A549 treated with DMSO at 1 μM for 4 hours (cell line): ENCODE results near the gene DGKG. TPM values are rescaled to one million over a fixed set of nuclear protein-coding genes. Genes with fewer than 3 reads are reported as not detected.

ENCODE experiments used
- total RNA-seq: library from RNA; stranded (reverse); fragments of 200-300 nt; extraction: Qiagen RNA extraction; gene quantifications from 5 replicates; pipeline ENCODE4 v1.2.3, GENCODE V29; 2022; ENCODE audit warnings: low read depth

The DGKG gene
- total RNA-seq, result 9.0 to 15.4 TPM (median 10.1 TPM) in 5 replicates

DNA sequence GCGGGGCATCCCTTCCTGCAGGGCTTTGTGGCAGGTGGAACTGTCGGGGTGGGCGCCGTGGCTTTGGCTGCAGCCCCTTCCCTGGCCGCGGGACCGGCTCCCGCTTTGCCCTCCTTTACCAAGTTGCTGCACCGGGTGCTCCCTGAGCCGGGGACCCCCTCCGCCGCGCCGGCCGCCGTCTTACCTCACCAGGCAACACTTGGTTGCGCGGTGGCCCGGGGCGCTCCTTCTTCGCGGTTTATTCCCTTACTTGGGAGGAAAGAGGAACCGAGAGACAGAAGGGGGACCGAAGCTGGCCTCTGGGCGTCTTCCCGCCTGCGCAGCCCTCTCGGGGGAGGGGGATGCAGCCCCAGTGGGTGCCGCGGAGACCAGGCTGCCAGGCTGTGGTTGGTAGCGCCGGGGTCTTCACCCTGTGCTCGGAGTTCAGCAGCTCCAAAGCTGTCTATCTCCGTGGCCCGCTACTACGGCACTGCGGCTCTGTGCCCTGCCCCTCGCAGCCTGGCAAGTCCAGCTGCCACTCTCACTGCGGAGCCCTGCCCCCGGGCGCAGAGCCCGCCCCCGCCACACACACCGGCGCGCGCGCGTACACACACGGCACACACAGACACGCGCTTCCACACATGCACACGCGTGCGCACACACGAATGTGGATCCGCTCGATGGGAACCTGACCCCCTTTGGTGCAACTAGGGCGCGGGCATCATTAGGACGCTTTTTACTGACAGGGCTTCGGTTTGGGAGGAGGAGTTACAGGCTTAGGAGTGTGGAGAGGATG lies at the start of gene DGKG:
DGKG (minus strand) TSS at position 473 of the 775 bp plus-strand sequence. CDS start 41,775 bp downstream, outside the sequence.

DNA sequence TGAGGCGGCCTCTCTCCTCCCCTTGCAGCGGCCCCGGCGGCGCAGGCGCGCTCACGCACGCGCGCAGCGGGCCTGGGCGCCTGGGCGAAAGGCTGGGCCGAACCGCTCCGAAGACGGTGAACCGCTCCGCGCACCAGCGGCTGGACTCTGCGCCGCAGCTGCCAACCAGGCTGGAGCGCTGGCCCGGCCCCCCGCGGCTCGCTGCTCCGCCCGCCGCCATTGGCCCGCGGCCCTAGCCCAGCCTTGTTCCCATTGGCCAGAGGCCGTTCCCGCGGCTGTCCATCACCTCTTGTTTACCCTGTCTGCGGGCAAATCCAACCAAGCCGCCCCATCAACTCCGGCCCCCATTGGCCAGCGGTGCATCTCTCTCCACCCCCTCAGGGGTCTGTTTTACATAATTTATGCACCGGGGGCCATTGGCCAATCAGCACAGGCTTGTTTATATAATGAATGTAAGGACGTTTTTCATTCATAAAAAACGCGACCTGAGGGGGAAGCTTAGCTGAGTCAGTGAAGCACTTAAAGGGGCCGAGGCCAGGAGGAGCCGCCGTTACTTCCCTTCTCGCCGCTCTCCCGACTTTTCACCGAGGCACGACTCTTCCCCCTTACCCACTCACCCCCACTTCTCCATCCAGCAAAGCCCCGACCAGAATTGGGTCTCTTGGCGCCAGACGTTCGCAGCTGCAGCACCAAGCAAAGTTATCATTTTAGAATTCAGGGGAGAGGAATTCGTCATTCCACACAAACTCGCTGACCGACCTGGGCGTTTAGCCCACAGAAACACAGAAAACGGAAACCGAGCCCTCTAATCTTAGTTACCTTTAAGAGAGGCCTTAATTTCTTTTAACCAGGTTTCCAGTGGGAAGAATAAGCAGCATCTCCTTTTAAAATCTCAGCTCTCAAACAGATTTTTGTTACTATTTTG lies 252.8 kb downstream of the DGKG start, which contains the start of gene ETV5:
ETV5 (minus strand) TSS at position 149 of the 925 bp plus-strand sequence. CDS start 3,221 bp downstream, outside the sequence.

Other genes with a start within 250 kb of the DGKG start
- 0.46 to 0.77 TPM (median 0.73 TPM) in 5 replicates for gene CRYGS, start 182.1 kb upstream of the DGKG start, total RNA-seq
- gene TBCCD1, start 205.1 kb upstream of the DGKG start, total RNA-seq, result 6.6 to 7.8 TPM (median 7.3 TPM) in 5 replicates
- gene DNAJB11, start 208.5 kb upstream of the DGKG start, total RNA-seq, result 50.9 to 58.1 TPM (median 57.3 TPM) in 5 replicates